HepG2 (cell line): ENCODE measurements around the gene EPDR1. TPM values are rescaled to one million over a fixed set of nuclear protein-coding genes. Genes with fewer than 3 reads are reported as not detected.

Experiments used
- GFI1 ChIP-seq: sonication (generic); formaldehyde crosslinking; IDR thresholded peaks from 2 replicates; pipeline ENCODE4 v1.5.0; 2020; ENCODE audit warnings: missing genetic modification reagents, mild to moderate bottlenecking, borderline replicate concordance
- HCFC1 ChIP-seq: fragments of 150-350 bp; IDR thresholded peaks from 2 replicates; pipeline ENCODE4 v1.6.1; 2014; ENCODE audit warnings: low read depth, low read length
- HMGXB3 ChIP-seq: sonication (generic); formaldehyde crosslinking; IDR thresholded peaks from 2 replicates; pipeline ENCODE4 v1.4.0; 2020; ENCODE audit warnings: missing genetic modification reagents, borderline replicate concordance
- JARID2 ChIP-seq: sonication (generic); formaldehyde crosslinking; IDR thresholded peaks from 2 replicates; pipeline ENCODE4 v1.8.1; 2023; ENCODE audit warnings: missing genetic modification reagents, inconsistent platforms; ENCODE audit not compliant: insufficient replicate concordance
- JUN ChIP-seq: sonication (generic); formaldehyde crosslinking; IDR thresholded peaks from 2 replicates; pipeline ENCODE4 v1.4.0; 2020; ENCODE audit warnings: mild to moderate bottlenecking, missing genetic modification reagents
- KMT2B ChIP-seq: IDR thresholded peaks from 2 replicates; pipeline ENCODE4 v1.6.1; 2016; ENCODE audit warnings: missing genetic modification reagents, missing compliant biosample characterization
- NFATC3 ChIP-seq: sonication (generic); formaldehyde crosslinking; IDR thresholded peaks from 2 replicates; pipeline ENCODE4 v1.5.1; 2020; ENCODE audit warnings: mild to moderate bottlenecking, missing genetic modification reagents
- SNAPC4 ChIP-seq: sonication (generic); formaldehyde crosslinking; IDR thresholded peaks from 2 replicates; pipeline ENCODE4 v1.4.0; 2020; ENCODE audit warnings: mild to moderate bottlenecking, missing genetic modification reagents
- ZBTB34 ChIP-seq: sonication (generic); formaldehyde crosslinking; IDR thresholded peaks from 2 replicates; pipeline ENCODE4 v1.8.0; 2022; ENCODE audit warnings: mild to moderate bottlenecking, missing genetic modification reagents
- ZBTB43 ChIP-seq: sonication (generic); formaldehyde crosslinking; conservative IDR thresholded peaks from 2 replicates; pipeline ENCODE4 v1.4.0; 2020; ENCODE audit warnings: missing genetic modification reagents
- ZNF234 ChIP-seq: sonication (generic); formaldehyde crosslinking; conservative IDR thresholded peaks from 2 replicates; pipeline ENCODE4 v1.5.1; 2020; ENCODE audit warnings: mild to moderate bottlenecking, missing genetic modification reagents
- ZNF513 ChIP-seq: sonication (generic); formaldehyde crosslinking; conservative IDR thresholded peaks from 2 replicates; pipeline ENCODE4 v1.5.0; 2020; ENCODE audit warnings: missing genetic modification reagents
- ZNF552 ChIP-seq: sonication (generic); formaldehyde crosslinking; IDR thresholded peaks from 2 replicates; pipeline ENCODE4 v1.9.0; 2022; ENCODE audit warnings: missing genetic modification reagents, mild to moderate bottlenecking, borderline replicate concordance
- polyA plus RNA-seq, 8 experiments: library from polyadenylated mRNA; depleted of rRNA in 3 of 8; stranded (reverse) in 7 of 8; unstranded in 1 of 8; fragments of >200 nt; fragmentation: Illumina TruSeq in 4 of 8; extraction: Trizol in 4 of 8; gene quantifications; 2 replicates each; pipeline versions ENCODE4 v1.2.1 to v1.2.3, GENCODE V29; 2011 to 2016; ENCODE audit warnings: low read depth in 4 of 8, missing spikeins in 1 of 8, mixed read lengths in 1 of 8; ENCODE audit not compliant: insufficient read depth in 1 of 8
- total RNA-seq, 5 experiments: library from RNA; depleted of rRNA; stranded (reverse); fragments of >200 nt; fragmentation: Illumina TruSeq; extraction: Trizol; gene quantifications; 2 replicates each; pipeline ENCODE4 v1.2.3, GENCODE V29; 2016; ENCODE audit warnings: low read depth in 1 of 5

The EPDR1 gene
- total and polyA plus RNA-seq, 2 of the 13 experiments (the other 11 are each of a cell fraction or from before 2014, with no cell fraction given): 38.3 to 50.2 TPM

- TF ChIP-seq ZBTB34 (CRISPR knock-in tag): no peak
- TF ChIP-seq ZNF513: 0 out of 2 replicates have a peak, but pooled peaks have one; percentile 38
- TF ChIP-seq ZBTB43 (CRISPR knock-in tag): 0 out of 2 replicates have a peak, but pooled peaks have one; percentile 53
- TF ChIP-seq HMGXB3: no peak
- TF ChIP-seq JARID2: no peak
- no peak for TF ChIP-seq ZNF552 (CRISPR knock-in tag)
- TF ChIP-seq HCFC1: no peak
- no peak for TF ChIP-seq ZNF234
- TF ChIP-seq KMT2B (CRISPR knock-in tag): no peak
- no peak for TF ChIP-seq GFI1 (CRISPR knock-in tag)
- TF ChIP-seq JUN (CRISPR knock-in tag): no peak
- TF ChIP-seq NFATC3: no peak
- peak; percentile 71; the same call in 1 of the 2 replicates for TF ChIP-seq SNAPC4 (CRISPR knock-in tag)
Observed at GRCh38 chr7:37920849-37921805, 687 bp downstream of the EPDR1 start (continued).
